NCI-H510A treated with DMSO at 0.1 percent for 48 hours (cell line): ENCODE measurements around the gene GTF3C4.

Source experiments
- DNase-seq: peaks from one replicate; lab custom pipeline; 2025; lab: John Stamatoyannopoulos, UW

Gene GTF3C4, protein sequence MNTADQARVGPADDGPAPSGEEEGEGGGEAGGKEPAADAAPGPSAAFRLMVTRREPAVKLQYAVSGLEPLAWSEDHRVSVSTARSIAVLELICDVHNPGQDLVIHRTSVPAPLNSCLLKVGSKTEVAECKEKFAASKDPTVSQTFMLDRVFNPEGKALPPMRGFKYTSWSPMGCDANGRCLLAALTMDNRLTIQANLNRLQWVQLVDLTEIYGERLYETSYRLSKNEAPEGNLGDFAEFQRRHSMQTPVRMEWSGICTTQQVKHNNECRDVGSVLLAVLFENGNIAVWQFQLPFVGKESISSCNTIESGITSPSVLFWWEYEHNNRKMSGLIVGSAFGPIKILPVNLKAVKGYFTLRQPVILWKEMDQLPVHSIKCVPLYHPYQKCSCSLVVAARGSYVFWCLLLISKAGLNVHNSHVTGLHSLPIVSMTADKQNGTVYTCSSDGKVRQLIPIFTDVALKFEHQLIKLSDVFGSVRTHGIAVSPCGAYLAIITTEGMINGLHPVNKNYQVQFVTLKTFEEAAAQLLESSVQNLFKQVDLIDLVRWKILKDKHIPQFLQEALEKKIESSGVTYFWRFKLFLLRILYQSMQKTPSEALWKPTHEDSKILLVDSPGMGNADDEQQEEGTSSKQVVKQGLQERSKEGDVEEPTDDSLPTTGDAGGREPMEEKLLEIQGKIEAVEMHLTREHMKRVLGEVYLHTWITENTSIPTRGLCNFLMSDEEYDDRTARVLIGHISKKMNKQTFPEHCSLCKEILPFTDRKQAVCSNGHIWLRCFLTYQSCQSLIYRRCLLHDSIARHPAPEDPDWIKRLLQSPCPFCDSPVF

DNA sequence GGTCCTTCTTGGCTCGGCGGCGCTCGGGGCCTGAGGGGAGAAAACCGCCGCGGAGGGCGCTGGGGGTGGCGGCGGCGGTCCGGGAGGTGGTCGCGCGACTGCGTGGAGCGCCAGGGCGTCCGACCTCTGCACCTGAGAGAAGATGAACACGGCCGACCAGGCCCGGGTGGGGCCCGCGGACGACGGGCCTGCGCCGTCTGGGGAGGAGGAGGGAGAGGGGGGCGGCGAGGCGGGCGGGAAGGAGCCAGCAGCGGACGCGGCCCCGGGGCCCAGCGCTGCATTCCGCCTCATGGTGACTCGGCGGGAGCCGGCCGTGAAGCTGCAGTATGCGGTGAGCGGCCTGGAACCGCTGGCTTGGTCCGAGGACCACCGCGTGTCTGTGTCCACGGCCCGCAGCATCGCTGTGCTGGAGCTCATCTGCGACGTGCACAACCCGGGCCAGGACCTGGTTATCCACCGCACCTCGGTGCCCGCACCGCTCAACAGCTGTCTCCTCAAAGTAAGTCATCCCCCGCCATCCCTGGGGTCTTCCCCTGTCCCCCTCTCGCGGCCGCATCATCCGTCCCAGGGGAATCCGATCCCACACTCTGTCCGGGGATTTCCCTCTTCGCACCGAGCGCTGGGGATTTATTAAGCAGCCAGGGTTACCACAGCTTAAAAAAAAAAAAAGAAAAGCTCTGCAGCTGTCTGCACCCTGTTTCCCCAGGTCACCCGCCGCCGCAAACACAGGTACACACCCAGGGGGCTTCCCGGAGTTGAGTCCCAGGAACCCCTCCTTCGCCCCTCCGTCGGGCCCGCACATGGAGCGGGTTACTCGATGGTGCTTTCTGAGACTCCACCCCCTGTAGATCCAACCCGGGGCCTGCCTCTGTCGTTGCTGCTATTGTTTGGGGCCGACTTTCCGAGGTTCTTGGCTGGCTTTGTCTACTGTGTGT lies at the start of gene GTF3C4:
TSS of gene GTF3C4 (plus strand) at position 8 of the 935 bp plus-strand sequence. CDS start at position 143, 135 bp downstream.
- DNase-seq: peak; percentile 7

DNA sequence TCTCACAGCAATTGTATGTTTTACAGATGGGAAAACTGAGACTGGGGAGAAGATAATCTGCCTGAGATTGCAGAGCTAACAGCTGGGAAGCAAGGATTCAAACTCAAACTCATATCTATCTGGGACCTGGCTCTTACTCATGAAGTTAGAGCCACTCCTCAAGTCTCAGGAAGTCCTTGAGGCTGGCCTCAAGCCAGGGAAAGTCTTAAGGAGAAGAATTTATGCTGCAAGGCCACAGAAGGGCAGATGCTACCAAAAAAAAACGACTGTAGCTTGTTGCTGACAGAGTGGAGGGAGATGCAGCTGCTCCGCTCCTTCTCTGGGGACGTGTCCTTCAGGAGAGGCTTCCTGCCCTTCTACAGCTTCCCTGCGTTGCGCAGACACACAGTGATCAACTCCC lies 48.1 kb upstream of the GTF3C4 start:
- no peak for DNase-seq

DNA sequence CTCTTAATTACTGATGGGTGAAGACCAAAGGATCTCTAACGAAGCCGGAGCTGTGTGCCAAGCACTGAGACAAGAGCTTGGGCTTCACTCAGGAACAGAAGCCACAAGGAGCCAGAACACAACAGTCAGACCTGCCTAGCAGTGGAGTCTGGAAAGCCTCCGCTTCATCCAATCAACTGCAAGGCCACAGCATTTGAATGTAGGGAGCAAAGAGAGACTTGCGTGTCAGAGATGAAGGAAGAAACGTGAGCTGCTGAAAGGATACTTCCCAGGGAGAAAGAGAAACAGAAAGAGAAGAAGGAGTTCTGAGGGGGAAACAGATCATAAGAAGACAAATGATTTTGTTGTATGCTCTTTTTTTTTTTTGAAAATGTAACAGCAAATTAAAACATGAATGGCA lies 44.0 kb upstream of the GTF3C4 start:
- no peak for DNase-seq

DNA sequence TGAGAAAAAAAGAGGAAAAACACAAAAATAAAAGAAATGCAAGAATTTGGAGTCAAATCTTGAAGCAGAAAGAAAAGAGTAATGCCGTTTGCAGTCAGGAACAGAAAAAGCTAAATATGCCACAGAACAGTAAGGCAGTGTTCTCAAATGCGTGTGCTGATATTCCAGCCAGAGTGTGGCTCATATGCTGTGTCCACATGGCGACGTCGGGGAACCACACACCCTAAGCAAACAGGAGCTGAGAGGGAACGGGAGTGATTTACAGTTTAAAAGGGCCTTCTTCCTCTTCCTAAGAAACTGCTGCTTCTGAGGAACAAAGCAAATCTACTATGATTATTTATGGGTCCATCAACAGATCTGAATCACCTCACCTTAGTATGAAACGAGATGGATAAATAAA lies 43.2 kb upstream of the GTF3C4 start:
- DNase-seq: no peak

DNA sequence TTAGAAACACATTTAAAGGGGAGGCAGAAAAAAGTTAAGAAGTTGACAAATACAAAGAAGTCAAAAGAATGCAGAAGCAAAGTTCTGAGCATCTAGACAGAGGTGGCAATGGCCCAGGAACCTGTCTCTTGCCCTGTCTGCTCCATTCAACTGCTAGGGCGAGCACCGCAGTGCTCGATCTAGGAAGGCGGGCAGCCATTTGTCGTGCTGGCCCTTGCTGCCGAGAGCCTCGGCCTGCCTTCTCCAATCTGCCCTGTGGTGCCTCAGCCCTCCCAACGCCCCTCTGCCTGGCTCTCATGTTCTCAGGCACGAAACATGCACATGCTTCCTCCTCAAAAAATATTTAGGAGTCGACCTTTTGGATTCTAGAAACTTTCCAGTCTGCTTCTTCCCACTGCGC lies 42.7 kb upstream of the GTF3C4 start:
- DNase-seq: no peak

DNA sequence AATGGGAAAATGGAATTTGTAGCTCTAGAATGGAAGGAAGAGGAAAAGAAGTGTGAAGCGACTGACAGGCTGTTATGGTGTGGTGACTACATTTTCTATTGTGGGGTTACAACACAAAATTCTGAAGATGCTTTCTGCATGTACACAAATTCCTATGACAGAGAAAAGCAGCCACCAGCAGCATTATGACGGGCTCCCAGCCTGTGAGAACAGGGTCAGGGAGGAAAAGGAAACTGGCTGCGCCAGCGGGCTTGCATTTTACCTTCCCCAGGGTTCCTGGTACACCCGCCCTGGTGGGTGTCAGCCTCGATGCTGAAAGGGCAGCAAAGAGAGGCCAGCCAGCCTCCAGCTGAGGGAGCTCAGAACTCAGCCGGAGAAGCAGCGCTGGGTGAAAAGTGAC lies 41.5 kb upstream of the GTF3C4 start:
- DNase-seq: no peak

DNA sequence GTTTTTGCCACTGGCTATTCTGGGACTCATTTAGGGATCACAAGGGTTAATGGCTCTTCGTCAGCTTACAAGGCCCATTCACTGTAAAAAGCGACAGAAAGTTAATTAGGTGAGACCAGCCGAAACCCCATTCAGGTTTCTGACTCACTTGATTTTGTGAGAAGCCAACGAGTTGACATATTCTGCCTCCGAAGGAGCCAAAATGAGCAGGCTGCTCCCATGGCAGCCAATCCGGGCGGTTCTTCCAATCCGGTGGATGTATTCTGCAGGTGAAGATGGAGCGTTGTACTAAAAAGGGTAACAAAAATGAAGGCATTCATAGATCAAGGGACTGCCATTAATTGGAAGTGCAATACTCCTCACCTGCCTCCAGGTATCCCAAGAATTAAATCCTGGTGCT lies 40.1 kb upstream of the GTF3C4 start:
- DNase-seq: no peak

DNA sequence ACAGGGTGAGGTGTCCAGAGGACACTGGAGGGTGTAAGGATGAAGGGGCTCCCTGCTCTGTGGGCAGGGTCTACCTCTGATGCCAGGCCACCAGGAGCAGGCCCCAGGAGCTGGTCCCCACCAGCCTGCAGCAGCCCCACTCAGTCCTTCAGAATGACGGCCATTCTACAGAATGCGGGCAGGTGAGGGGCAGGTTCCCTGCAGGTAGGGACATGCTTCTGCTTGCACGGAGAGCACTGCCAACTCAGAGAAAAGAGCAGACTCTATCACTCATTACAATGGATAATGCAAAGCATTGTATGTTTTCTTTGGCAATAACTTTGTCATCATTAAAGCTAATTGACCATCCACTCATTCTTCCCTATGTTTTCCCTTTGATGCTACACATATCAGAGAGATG lies 39.5 kb upstream of the GTF3C4 start:
- no peak for DNase-seq

DNA sequence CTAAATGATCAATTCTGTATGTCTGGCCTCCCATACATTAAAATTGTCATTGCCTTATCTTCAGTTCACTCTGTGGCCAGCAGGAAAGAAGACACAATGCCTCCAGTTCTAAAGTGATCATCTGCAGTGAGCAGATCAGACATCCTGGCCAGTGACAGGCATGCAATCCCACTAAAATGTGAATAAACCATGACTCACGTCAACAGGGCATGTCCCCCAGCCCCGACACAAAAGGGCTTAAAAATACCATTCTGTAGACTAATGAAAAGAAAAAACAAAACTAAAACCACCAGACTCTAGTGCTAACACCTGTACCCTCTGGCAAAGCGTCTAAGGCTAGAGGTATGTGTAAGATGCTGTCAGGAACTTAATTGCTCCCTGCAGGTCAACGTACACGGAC lies 39.0 kb upstream of the GTF3C4 start:
- DNase-seq: no peak

DNA sequence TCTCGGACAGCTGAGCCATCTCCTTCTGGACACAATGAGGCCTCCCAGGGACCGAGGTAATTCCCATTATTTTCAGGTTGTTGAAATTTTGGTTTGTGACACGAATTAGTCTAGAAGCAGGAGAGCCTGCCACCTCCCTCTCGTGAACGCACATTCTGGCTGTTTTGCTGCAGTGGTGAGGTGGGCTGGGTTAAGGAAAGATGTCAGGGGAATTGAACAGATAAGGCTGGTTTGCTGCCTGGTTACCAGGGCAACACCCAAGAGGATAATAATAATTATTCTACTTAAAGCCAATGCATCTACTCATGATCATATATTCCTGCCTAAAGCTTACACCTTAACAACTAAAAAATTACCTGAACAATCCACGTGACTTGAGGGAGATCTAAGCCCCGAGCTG lies 38.6 kb upstream of the GTF3C4 start:
- DNase-seq: no peak

DNA sequence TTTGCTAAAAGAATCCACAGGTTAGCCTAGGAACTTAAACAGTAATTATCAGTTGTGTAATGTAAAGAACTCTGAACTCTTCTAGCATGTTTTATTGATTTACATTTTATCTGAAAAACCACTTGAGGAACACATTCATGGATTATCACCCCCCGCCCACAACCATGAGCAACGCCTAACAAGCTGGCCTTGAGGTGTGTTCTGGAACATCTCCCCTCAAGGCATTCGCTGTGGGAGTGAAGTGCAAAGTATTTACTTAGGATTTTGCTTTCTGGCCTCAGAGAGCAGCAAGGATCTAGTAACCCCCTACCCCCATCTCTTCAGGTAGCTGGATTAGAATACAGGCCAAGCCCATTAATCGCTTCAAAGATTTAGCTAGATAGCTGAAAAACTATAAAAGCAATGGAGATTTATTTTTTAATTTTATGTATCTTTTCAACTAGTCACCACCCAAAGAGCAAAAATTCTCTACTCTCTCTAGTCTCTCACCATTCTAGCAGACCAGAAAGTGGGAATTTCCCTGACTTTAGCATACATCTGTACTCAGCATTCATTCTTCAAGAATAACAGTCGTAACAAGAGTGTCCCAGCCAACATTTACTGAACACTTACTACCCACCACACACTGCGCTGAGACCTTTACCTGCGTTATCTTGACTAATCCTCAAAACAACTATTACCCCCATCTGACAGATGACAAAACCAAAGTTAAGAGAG lies 37.7 kb upstream of the GTF3C4 start:
- DNase-seq: no peak

DNA sequence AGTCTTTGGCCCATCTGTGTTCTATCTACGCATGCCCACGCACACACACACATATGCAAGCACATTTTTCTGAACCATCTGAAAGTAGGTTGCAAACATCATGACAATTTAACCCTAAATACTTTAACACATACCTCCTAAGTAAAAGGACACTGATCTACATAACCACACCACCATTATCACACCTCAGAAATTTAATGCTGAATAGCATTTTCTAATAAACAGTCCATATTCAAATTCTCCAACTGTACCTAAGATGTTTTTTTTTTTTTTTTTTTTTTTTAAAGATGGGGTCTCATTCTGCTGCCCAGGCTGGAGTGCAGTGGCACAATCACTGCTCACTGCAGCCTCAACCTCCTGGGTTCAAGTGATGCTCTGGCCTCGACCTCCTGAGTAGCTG lies 35.9 kb upstream of the GTF3C4 start:
- no peak for DNase-seq

DNA sequence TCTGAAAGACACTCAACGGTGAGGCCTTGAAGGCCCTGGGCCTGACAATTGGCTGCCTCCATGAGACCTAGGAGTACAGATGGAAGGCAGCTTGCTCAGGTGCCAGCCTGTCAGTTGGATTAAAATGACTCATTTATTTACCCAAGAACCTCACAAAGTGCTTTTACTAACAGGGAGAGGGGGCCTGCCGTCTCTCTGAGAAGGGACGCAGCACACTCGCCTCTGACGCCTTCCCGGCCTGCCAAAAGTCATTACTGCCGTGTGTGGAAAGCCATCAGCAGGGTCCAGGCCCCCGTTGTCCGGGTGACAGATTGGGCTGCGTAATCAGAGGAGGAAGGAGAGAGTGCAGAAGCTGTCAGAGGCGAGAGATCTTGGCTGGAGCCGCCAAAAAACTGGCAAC lies 32.9 kb upstream of the GTF3C4 start:
- DNase-seq: peak; percentile 44

DNA sequence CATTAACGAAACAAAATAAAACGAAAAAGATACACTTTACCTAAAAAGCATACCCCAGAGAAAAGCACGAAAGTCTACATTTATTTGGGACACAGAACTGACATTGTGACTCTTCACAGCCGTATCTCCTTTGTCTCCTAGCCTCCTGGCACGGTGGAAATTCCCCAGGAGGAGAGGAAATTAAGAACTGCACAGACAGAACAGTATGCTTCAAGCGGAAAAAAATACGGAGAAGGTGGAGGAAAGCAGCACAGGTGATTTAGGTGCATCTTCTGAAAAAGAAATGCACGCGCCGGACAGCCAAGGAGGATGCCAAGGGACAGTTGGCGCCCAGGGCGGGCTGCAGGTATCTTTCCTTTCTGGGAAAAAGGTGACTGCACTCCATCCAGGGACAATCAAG lies 32.5 kb upstream of the GTF3C4 start:
- DNase-seq: no peak

DNA sequence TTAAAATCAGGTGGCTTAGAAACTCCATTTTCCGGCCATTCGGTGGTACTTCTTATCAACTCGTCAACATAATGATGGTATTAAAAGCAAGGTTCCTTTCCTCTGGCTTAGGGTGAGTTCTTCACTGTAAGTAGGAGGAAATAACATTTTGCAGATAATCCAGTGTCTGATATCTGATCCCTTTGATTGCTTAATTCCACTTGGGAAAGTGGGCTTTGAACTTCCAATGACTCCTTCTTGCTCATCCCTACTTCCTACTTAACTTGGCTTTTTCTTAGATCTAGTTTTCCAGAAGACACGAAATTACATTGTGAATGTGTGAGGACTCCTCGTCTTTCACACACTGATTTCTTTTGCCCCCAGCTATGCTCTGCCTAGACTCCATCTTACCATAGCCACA lies 32.0 kb upstream of the GTF3C4 start:
- no peak for DNase-seq

DNA sequence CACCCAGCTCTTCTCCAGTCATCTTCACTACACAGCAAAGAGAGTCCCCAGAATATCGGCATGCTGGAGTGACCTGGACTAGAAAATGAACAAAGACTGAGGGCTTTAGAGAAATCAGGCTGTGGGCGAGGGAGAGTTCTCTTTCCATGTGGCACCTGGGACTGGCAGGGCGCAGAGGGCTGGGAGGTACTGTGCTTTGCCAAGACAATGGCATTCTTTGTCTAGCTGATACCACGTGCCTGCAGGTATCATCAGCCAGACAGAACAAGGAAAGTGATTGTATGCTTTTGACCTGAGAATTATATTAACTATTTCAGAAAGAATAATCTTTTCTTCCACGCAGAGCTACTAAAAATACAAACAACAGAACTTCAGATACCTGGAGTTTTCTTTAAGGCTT lies 30.9 kb upstream of the GTF3C4 start:
- DNase-seq: no peak

DNA sequence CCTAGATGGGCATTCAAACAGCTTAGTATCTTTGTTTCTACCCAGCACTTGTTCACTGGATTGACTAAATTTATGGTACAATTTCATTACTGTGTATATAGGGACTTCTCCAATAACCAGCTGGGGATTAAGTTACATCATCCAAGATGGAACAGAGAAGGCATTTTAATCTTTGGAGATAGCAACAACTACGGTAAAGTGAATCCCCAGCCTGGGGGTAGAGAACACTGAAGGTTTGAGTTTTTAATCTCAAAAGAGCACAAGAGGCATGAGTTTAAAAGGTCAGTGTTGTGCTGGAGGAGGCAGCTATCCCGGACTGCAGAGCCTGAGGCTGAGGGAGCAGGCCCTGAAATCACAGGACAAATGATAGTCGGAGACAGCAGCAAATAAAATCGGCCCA lies 29.0 kb upstream of the GTF3C4 start:
- no peak for DNase-seq

DNA sequence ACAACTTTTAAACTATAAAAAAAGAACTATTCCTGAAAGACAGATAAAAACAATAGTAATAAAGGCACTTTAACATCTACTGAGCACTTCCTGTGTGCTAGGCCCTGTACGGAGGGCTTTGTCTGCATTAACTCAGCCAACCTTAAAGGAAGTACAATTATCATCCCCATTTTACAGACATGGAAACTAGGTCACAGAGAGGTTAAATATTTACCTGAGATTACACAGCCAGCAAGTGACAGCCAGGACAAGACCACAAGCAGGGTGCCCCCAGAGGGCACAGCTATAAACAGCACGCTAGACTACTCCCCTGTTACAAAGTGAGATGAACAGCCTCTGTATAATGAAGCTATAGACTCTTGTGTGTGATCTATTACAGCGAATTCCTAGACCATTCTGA lies 26.0 kb upstream of the GTF3C4 start:
- DNase-seq: no peak

DNA sequence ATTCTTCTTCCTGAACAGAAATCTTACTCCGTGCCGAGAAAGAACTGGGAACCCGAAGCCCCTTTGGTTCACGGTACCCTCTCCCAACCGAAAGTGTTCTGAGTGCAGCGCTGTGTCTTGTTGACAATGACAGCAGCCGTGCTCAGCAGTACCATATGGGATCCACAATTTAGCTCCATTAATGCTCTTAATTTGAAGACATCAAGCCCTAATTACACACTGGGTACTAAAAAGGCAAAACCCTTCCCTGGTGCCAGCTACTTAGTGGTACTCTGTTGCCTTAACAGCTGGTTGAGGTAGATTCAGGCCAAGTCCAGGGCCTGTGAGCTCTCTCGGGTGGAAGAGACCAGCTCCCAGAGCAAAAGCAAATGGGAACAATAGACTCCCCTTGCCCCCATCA lies 25.0 kb upstream of the GTF3C4 start:
- DNase-seq: no peak

DNA sequence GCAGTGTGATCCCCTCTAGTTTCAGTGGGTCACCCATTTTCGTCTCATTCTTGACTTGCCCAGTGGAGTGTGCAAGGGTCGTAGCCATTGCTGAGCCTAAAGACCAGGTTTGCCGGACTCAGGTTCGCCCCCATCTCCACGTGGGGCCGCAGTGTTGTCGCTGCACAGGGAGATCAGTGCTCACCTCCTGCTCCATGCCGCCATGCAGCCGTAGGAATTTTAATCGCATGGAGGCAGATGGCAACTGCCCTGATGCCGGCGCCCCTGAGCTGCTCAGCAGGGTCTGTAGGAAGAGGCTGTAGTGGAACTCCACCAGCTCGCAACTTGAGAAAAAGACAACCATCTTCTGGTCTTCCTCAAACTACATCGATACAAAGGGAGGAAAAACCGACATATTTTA lies 24.6 kb upstream of the GTF3C4 start:
- no peak for DNase-seq

DNA sequence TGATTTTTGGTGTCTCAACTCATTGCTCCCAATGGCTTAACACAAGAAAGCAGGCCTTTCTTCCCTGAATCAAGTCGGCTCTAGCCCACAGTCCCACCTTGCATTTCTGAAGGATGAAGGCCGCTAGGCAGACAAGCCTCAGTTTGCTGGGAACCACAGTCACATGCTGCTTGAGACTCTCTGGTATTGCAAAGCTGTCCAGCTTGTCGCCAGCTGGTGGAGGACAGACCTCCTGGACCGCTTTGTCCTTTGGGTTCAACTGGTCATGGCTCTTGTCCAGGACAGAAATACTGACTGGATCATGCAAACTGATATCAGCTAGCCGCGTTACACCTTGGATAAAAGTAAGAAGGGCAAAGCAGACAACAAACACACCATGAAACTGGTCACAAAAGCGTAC lies 23.5 kb upstream of the GTF3C4 start:
- no peak for DNase-seq

DNA sequence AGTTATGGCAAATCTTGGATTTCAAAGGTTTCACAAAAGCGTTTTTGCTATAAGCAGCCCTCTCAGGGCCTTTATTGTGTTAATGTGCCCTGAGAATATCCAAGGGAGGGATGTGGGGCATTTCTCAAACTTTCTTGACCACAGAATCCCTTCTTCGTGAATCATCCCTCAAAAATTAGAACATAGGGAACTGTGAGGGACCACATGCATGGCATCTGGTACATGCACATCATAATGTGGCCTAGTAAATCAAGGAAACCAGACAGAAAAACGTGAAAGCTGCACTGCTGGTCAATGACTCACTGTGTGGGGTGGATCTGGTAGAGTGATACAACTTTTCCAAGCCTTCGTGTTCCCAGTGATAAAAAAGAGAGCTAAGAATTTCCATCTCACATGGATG lies 22.9 kb upstream of the GTF3C4 start:
- no peak for DNase-seq
